GM12878 (cell line): ENCODE measurements around the gene ZYG11A. TPM values are rescaled to one million over a fixed set of nuclear protein-coding genes. Genes with fewer than 3 reads are reported as not detected.
A peak's percentile ranks its signal among the peaks of the same experiment; 100 is the strongest.

Source experiments
- ATAC-seq: fragments of 200-7000 bp; cut with Tn5 transposase; 3 replicates; pipeline ENCODE4 v1.9.1; 2020; ENCODE audit warnings: mild to moderate bottlenecking, moderate library complexity
- BruUV-seq: library from RNA; stranded (reverse); fragments of 400-500 nt; replicated peaks from 2 replicates; lab custom pipeline; 2021; lab: Mats Ljungman, UMichigan
- CTCF ChIA-PET: fragments of 300-600 bp; sonication (Branson Sonifier 250); formaldehyde crosslinking; extraction: SDS; loops from one replicate; lab custom pipeline; 2021; ENCODE audit warnings: inconsistent platforms; lab: Yijun Ruan, JAX
- POLR2A ChIA-PET: fragments of 350-600 bp; formaldehyde crosslinking; extraction: SDS; loops from one replicate; lab custom pipeline; 2021; ENCODE audit warnings: inconsistent platforms; lab: Charles Lee
- RAD21 ChIA-PET: fragments of 300-600 bp; sonication (Branson Sonifier 250); formaldehyde crosslinking; loops from one replicate; lab custom pipeline; 2023; ENCODE audit warnings: antibody characterized with exemption; ENCODE audit not compliant: unreplicated experiment; lab: Charles Lee
- SMC1A ChIA-PET: fragments of 300-600 bp; sonication (Branson Sonifier 250); formaldehyde crosslinking; loops from one replicate; lab custom pipeline; 2023; ENCODE audit not compliant: unreplicated experiment, uncharacterized antibody; lab: Charles Lee
- DNase-seq: peaks from one replicate; pipeline ENCODE4 v3.0.0-alpha.2; 2011; ENCODE audit warnings: low read depth, low spot score
- FAIRE-seq: peaks from 3 replicates; lab custom pipeline; 2011; peaks lifted over from hg19 to GRCh38; lab: Jason Lieb, UNC
- H2AFZ ChIP-seq: 2 replicates; pipeline ENCODE4 v1.6.0; 2011; ENCODE audit warnings: low read depth, low read length, control low read depth; ENCODE audit not compliant: control insufficient read depth
- H3K27ac ChIP-seq: 2 replicates; pipeline ENCODE4 v1.5.1; 2011; ENCODE audit warnings: control low read depth; ENCODE audit not compliant: control insufficient read depth, insufficient read depth
- H3K27me3 ChIP-seq, 2 experiments: replicated peaks in 1 of 2; 2 replicates each; pipeline versions ENCODE4 v1.6.0 to v1.6.1; 2011; ENCODE audit warnings: low read length in 1 of 2; ENCODE audit not compliant: control insufficient read depth in 2 of 2, insufficient read depth in 2 of 2
- H3K36me3 ChIP-seq, 2 experiments: 2 replicates each; pipeline ENCODE4 v1.5.1; 2011; ENCODE audit warnings: low read length in 1 of 2; ENCODE audit not compliant: control insufficient read depth in 2 of 2, insufficient read depth in 2 of 2
- H3K4me1 ChIP-seq: 2 replicates; pipeline ENCODE4 v1.6.1; 2011; ENCODE audit warnings: mild to moderate bottlenecking, low read length, moderate library complexity, mixed read lengths; ENCODE audit not compliant: control insufficient read depth, insufficient read depth
- H3K4me2 ChIP-seq: 2 replicates; pipeline ENCODE4 v1.6.0; 2011; ENCODE audit warnings: control low read depth; ENCODE audit not compliant: control insufficient read depth, insufficient read depth
- H3K4me3 ChIP-seq: fragments of 200-600 bp; sonication (generic); 2 replicates; pipeline ENCODE4 v1.5.1; 2016
- H3K79me2 ChIP-seq: 2 replicates; pipeline ENCODE4 v1.6.0; 2011; ENCODE audit warnings: low read length; ENCODE audit not compliant: control insufficient read depth, insufficient read depth
- H3K9ac ChIP-seq: 2 replicates; pipeline ENCODE4 v1.8.0; 2011; ENCODE audit warnings: low read length, control low read depth, mixed read lengths; ENCODE audit not compliant: control insufficient read depth, insufficient read depth
- H3K9me3 ChIP-seq: replicated peaks from 3 replicates; pipeline ENCODE4 v1.5.1; 2011; ENCODE audit warnings: mild to moderate bottlenecking, low read length; ENCODE audit not compliant: control insufficient read depth, insufficient read depth
- H4K20me1 ChIP-seq: 2 replicates; pipeline ENCODE4 v1.6.0; 2011; ENCODE audit not compliant: control insufficient read depth, insufficient read depth
- ATF7 ChIP-seq: fragments of 450-650 bp; IDR thresholded peaks from 2 replicates; pipeline ENCODE4 v1.6.1; 2016; ENCODE audit warnings: low read depth, mild to moderate bottlenecking
- BCL11A ChIP-seq: IDR thresholded peaks from 2 replicates; pipeline ENCODE4 v1.6.1; 2011; ENCODE audit warnings: low read depth, low read length
- BRCA1 ChIP-seq: IDR thresholded peaks from 2 replicates; pipeline ENCODE4 v1.6.1; 2011; ENCODE audit warnings: low read depth, low read length, improper control_type of control experiment
- CBFB ChIP-seq: IDR thresholded peaks from 2 replicates; pipeline ENCODE4 v1.6.1; 2016; ENCODE audit warnings: antibody characterized with exemption, low read depth
- CBX3 ChIP-seq: fragments of 200-600 bp; sonication (generic); IDR thresholded peaks from 2 replicates; pipeline ENCODE4 v1.6.1; 2016; ENCODE audit warnings: low read depth, borderline replicate concordance
- DPF2 ChIP-seq: fragments of 450-650 bp; IDR thresholded peaks from 2 replicates; pipeline ENCODE4 v1.6.1; 2017; ENCODE audit warnings: mild to moderate bottlenecking
- E2F4 ChIP-seq: IDR thresholded peaks from 2 replicates; pipeline ENCODE4 v1.6.1; 2012; ENCODE audit warnings: low read depth, low read length, improper control_type of control experiment
- FOXM1 ChIP-seq: IDR thresholded peaks from 2 replicates; pipeline ENCODE4 v1.6.1; 2012; ENCODE audit warnings: low read depth, mild to moderate bottlenecking, inconsistent platforms, low read length, moderate library complexity
- GABPA ChIP-seq: IDR thresholded peaks from 2 replicates; pipeline ENCODE4 v1.6.1; 2014; ENCODE audit warnings: antibody characterized with exemption, low read depth, mild to moderate bottlenecking, inconsistent platforms
- IRF4 ChIP-seq: IDR thresholded peaks from 2 replicates; pipeline ENCODE4 v1.6.1; 2011; ENCODE audit warnings: low read depth, low read length
- JUNB ChIP-seq: IDR thresholded peaks from 2 replicates; pipeline ENCODE4 v1.6.1; 2016; ENCODE audit warnings: antibody characterized with exemption, mild to moderate bottlenecking
- MTA2 ChIP-seq: fragments of 450-650 bp; IDR thresholded peaks from 2 replicates; pipeline ENCODE4 v1.6.1; 2016; ENCODE audit warnings: low read depth, mild to moderate bottlenecking, moderate library complexity
- NFIC ChIP-seq: IDR thresholded peaks from 2 replicates; pipeline ENCODE4 v1.6.1; 2012; ENCODE audit warnings: low read depth, mild to moderate bottlenecking, inconsistent platforms, low read length, moderate library complexity
- PAX5 ChIP-seq: IDR thresholded peaks from 2 replicates; pipeline ENCODE4 v1.6.1; 2011; ENCODE audit warnings: low read depth, low read length, borderline replicate concordance
- POLR2AphosphoS5 ChIP-seq: IDR thresholded peaks from 2 replicates; pipeline ENCODE4 v1.6.1; 2011; ENCODE audit warnings: mild to moderate bottlenecking, low read length, inconsistent platforms
- RBBP5 ChIP-seq: fragments of 200-600 bp; sonication (generic); conservative IDR thresholded peaks from 2 replicates; pipeline ENCODE4 v1.6.1; 2016
- RELA ChIP-seq: fragments of 450-650 bp; IDR thresholded peaks from 2 replicates; pipeline ENCODE4 v1.8.0; 2014; ENCODE audit warnings: borderline replicate concordance; ENCODE audit not compliant: partially characterized antibody
- RUNX3 ChIP-seq: IDR thresholded peaks from 2 replicates; pipeline ENCODE4 v1.6.1; 2012; ENCODE audit warnings: low read length, inconsistent platforms
- SREBF2 ChIP-seq: IDR thresholded peaks from 2 replicates; pipeline ENCODE4 v1.6.1; 2012; ENCODE audit warnings: mild to moderate bottlenecking, low read length
- STAT1 ChIP-seq: fragments of 450-650 bp; conservative IDR thresholded peaks from 2 replicates; pipeline ENCODE4 v1.6.1; 2014; ENCODE audit warnings: antibody characterized with exemption, mild to moderate bottlenecking
- ZNF24 ChIP-seq: fragments of 450-650 bp; IDR thresholded peaks from 2 replicates; pipeline ENCODE4 v1.6.1; 2017; ENCODE audit warnings: antibody characterized with exemption, mild to moderate bottlenecking
- ZNF274 ChIP-seq: IDR thresholded peaks from one replicate; pipeline ENCODE4 v1.8.0; 2011; ENCODE audit not compliant: insufficient read length, insufficient read depth
- ZNF384 ChIP-seq: IDR thresholded peaks from 2 replicates; pipeline ENCODE4 v1.6.1; 2012; ENCODE audit warnings: low read depth, mild to moderate bottlenecking, low read length, improper control_type of control experiment, borderline replicate concordance
- whole genome bisulfite sequencing: methylation state at CpG from one replicate; pipeline ENCODE4 v1.1.6; 2016; ENCODE audit warnings: low lambda C conversion rate; ENCODE audit not compliant: insufficient replicate concordance, insufficient coverage; ENCODE audit errors: missing lambda C conversion rate; 5-methylcytosine and 5-hydroxymethylcytosine counted together
- in situ Hi-C: fragments of 300-500 bp; cut with MboI; formaldehyde crosslinking; loops from 9 replicates; pipeline ENCODE4 v1.14.3; 2018; ENCODE audit warnings: mixed read lengths
- intact Hi-C: fragments of 100-400 bp; cut with micrococcal nuclease; formaldehyde crosslinking; loops from one replicate; pipeline ENCODE4 v1.14.2; 2022; ENCODE audit not compliant: unreplicated experiment
- polyA plus RNA-seq, 11 experiments: library from polyadenylated mRNA; depleted of rRNA in 4 of 11; unstranded in 6 of 11; stranded (reverse) in 5 of 11; fragments of >200 nt; fragmentation: Nextera tagmentation in 4 of 11; fragmentation: Illumina TruSeq in 1 of 11; extraction: Ambion mirVana in 4 of 11; extraction: Trizol in 1 of 11; gene quantifications; 1 replicate in 1 of 11; 2 replicates in 10 of 11; pipeline versions ENCODE4 v1.2.1 to v1.2.3, GENCODE V29; 2011 to 2016; ENCODE audit warnings: inconsistent platforms in 2 of 11, missing spikeins in 2 of 11, low read depth in 1 of 11
- total RNA-seq, 4 experiments: library from RNA; depleted of rRNA in 3 of 4; stranded (reverse); fragments of >200 nt in 3 of 4; fragmentation: Illumina TruSeq in 1 of 4; extraction: Trizol in 1 of 4; gene quantifications; 2 replicates each; pipeline versions ENCODE4 v1.2.1 to v1.2.3, GENCODE V29; 2013 to 2021
- TF ChIP-seq, protein P1 (sequence below): fragments of 450-650 bp; IDR thresholded peaks from 2 replicates; pipeline ENCODE4 v1.6.1; 2017; ENCODE audit warnings: low read depth, mild to moderate bottlenecking, moderate library complexity

The ZYG11A gene
- total and polyA plus RNA-seq, 10 of the 15 experiments (the other 5 are each of a cell fraction or from before 2014, with no cell fraction given): 0.22 to 6.4 (median 0.68) TPM

DNA sequence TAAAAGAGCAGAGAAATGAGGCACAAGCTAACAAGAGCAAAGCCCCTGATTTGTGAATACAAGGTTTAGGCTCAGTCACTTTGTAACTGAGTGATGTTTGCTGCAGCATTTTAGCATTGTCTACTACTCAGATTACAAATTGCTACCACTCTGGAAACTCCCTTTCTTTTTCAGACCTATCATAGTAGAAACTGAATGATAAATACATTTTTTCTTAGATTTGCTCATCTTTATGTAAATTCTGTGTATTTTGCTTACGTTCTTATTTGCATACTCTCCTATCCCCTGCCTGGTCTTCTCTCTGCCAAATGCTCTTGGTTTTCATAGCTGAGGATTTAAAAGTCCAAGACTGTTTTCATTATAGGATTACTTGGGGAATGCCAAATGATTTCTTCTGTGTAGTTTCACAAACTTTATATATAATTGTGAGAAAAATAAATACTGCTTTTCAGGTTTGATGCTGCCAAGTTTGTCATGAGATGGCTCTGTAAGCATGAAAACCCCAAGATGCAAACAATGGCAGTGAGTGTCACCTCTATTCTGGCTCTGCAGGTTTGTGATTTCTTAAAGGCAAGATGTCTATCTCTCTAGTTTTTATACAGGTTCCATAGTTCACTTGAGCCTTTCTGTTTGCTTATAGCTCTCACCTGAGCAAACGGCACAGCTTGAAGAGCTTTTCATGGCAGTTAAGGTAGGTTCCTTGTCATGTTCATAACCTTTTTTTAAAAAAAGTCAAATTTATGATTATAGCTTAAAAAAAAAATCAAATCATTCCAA, 24.7 kb downstream of the ZYG11A start:
- Histone ChIP-seq H3K36me3 (no peaks in the 10 kb centered on the region), H3K4me2 (peak overlapping the region; percentile 62; the same call in 1 of the 2 replicates), H3K79me2 (no peaks in the 10 kb centered on the region), H2AFZ (peak overlapping the region; percentile 81), H3K9me3 (no peaks in the 10 kb centered on the region), H3K27me3 (no peaks in the 10 kb centered on the region), H3K4me1 (peaks cover 8% of the 10 kb centered on the region), H3K4me3 (no peak overlapping the region), H4K20me1 (no peaks in the 10 kb centered on the region), H3K27ac (peak overlapping the region; percentile 58), H3K9ac (peak overlapping the region; percentile 14; the same call in 1 of the 2 replicates)
- DNase-seq (peak; percentile 67), FAIRE-seq (peak; percentile 62), ATAC-seq (peak; percentile 99)
- ChIA-PET POLR2A (interaction anchor here (0.6 to 1.0 kb wide), 7 partner anchors 10 to 334 kb away, joined by 3 to 5 read pairs (median 4); no protein-coding TSS in a partner anchor), SMC1A (interaction anchor here (1.7 to 2.9 kb wide), 5 partner anchors 11 to 38 kb away, joined by 5 to 10 read pairs (median 6); partner anchors contain the start of gene ZYG11A), CTCF (interaction anchor here (0.8 to 1.4 kb wide), 2 partner anchors 10 to 15 kb away, joined by 3 to 4 read pairs; no protein-coding TSS in a partner anchor), RAD21 (interaction anchor here (0.6 to 1.1 kb wide), 7 partner anchors 9 to 179 kb away, joined by 3 to 6 read pairs (median 4); partner anchors contain the start of gene ZYG11B)
- no TSS peak for BruUV-seq
- 24% methylated on average over 2 of the region's 2 CpGs for WGBS
- in situ Hi-C loops: no loop called here
- intact Hi-C loops: no loop called here
- TF ChIP-seq ZNF384: peak; percentile 27; the same call in 1 of the 2 replicates
- TF ChIP-seq RELA: peak; percentile 68
- peak; percentile 15; the same call in 1 of the 2 replicates for TF ChIP-seq ZNF24
- TF ChIP-seq POLR2AphosphoS5: peak; percentile 70; the same call in 1 of the 2 replicates
- peak; percentile 82 for TF ChIP-seq JUNB
- no peak for TF ChIP-seq CBFB
- TF ChIP-seq DPF2: no peak
- TF ChIP-seq FOXM1: peak; percentile 40; the same call in 1 of the 2 replicates
- TF ChIP-seq RBBP5: no peak
- 0 out of 2 replicates have a peak, but pooled peaks have one; percentile 10 for TF ChIP-seq GABPA
- peak; percentile 76 for TF ChIP-seq IRF4
- TF ChIP-seq SREBF2: no peak
- no peak for TF ChIP-seq CBX3
- peak; percentile 54; the same call in 1 of the 2 replicates for TF ChIP-seq NFIC
- TF ChIP-seq STAT1: no peak
- no peak for TF ChIP-seq BRCA1
- TF ChIP-seq MTA2: no peak
- no peak for TF ChIP-seq ZNF274
- peak; percentile 49; the same call in 1 of the 2 replicates for TF ChIP-seq BCL11A
- no peak for TF ChIP-seq E2F4
- peak; percentile 56; the same call in 1 of the 2 replicates for TF ChIP-seq ATF7
- peak; percentile 37; the same call in 1 of the 2 replicates for TF ChIP-seq RUNX3
- TF ChIP-seq, protein P1, sequence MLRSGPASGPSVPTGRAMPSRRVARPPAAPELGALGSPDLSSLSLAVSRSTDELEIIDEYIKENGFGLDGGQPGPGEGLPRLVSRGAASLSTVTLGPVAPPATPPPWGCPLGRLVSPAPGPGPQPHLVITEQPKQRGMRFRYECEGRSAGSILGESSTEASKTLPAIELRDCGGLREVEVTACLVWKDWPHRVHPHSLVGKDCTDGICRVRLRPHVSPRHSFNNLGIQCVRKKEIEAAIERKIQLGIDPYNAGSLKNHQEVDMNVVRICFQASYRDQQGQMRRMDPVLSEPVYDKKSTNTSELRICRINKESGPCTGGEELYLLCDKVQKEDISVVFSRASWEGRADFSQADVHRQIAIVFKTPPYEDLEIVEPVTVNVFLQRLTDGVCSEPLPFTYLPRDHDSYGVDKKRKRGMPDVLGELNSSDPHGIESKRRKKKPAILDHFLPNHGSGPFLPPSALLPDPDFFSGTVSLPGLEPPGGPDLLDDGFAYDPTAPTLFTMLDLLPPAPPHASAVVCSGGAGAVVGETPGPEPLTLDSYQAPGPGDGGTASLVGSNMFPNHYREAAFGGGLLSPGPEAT: peak; percentile 86
- 0 out of 2 replicates have a peak, but pooled peaks have one; percentile 12 for TF ChIP-seq PAX5
